Endothelial cell of umbilical vein (primary cell): ENCODE results near the gene SH3RF3. TPM values are rescaled to one million over a fixed set of nuclear protein-coding genes. Genes with fewer than 3 reads are reported as not detected.

Experiments used
- BruUV-seq: library from RNA; stranded (reverse); fragments of 400-500 nt; replicated peaks from 2 replicates; lab custom pipeline; 2021; lab: Mats Ljungman, UMichigan
- CTCF ChIA-PET: fragments of 300-600, 350-600 bp; sonication (Branson Sonifier 250); formaldehyde crosslinking; loops from one replicate; lab custom pipeline; 2021; ENCODE audit warnings: antibody characterized with exemption, inconsistent platforms; lab: Charles Lee
- POLR2A ChIA-PET: fragments of 300-600, 350-600 bp; sonication (Branson Sonifier 250); formaldehyde crosslinking; loops from one replicate; lab custom pipeline; 2021; ENCODE audit warnings: antibody characterized with exemption, inconsistent platforms; lab: Charles Lee
- DNase-seq: peaks from one replicate; pipeline ENCODE4 v3.0.0-alpha.2; 2011; ENCODE audit warnings: low read depth, low spot score
- FAIRE-seq: peaks from 2 replicates; lab custom pipeline; 2011; peaks lifted over from hg19 to GRCh38; lab: Jason Lieb, UNC
- H2AFZ ChIP-seq: 2 replicates; pipeline ENCODE4 v1.6.0; 2012; ENCODE audit warnings: low read depth, low read length, control low read depth, inconsistent platforms
- H3K27ac ChIP-seq: 2 replicates; pipeline ENCODE4 v1.5.1; 2011; ENCODE audit warnings: low read depth, mild to moderate bottlenecking, control low read depth, low read length, moderate library complexity; ENCODE audit not compliant: insufficient read depth
- H3K27me3 ChIP-seq, 2 experiments: 2 replicates each; pipeline versions ENCODE4 v1.6.0 to v1.6.1; 2011; ENCODE audit warnings: low read length in 2 of 2, mixed read lengths in 1 of 2; ENCODE audit not compliant: control insufficient read depth in 2 of 2, insufficient read depth in 2 of 2
- H3K36me3 ChIP-seq, 2 experiments: 2 replicates in 1 of 2; 3 replicates in 1 of 2; pipeline ENCODE4 v1.5.1; 2011; ENCODE audit warnings: low read length in 2 of 2, mild to moderate bottlenecking in 1 of 2, moderate library complexity in 1 of 2; ENCODE audit not compliant: control insufficient read depth in 2 of 2, insufficient read depth in 2 of 2; ENCODE audit errors: extremely low read depth in 1 of 2
- H3K4me1 ChIP-seq: 3 replicates; pipeline ENCODE4 v1.5.1; 2011; ENCODE audit warnings: mild to moderate bottlenecking, low read length; ENCODE audit not compliant: control insufficient read depth, insufficient read depth; ENCODE audit errors: extremely low read depth
- H3K4me2 ChIP-seq: 2 replicates; pipeline ENCODE4 v1.6.1; 2011; ENCODE audit warnings: low read length, control low read depth, mixed read lengths; ENCODE audit not compliant: insufficient read depth
- H3K4me3 ChIP-seq, 3 experiments: fragments of 200-600 bp in 1 of 3; sonication (generic), shearing (Covaris generic) in 1 of 3; replicated peaks in 1 of 3; 2 replicates each; pipeline ENCODE4 v1.5.1; 2011 to 2016; ENCODE audit warnings: control low read depth in 3 of 3, low read length in 3 of 3, mild to moderate bottlenecking in 2 of 3, inconsistent platforms in 1 of 3, low read depth in 1 of 3, moderate library complexity in 1 of 3; ENCODE audit not compliant: insufficient read depth in 1 of 3
- H3K79me2 ChIP-seq: 2 replicates; pipeline ENCODE4 v1.6.0; 2012; ENCODE audit warnings: low read length, inconsistent platforms; ENCODE audit not compliant: control insufficient read depth, insufficient read depth
- H3K9ac ChIP-seq: replicated peaks from 2 replicates; pipeline ENCODE3; 2011; ENCODE audit warnings: low read length, control low read depth; ENCODE audit not compliant: insufficient read depth; ENCODE audit errors: extremely low read depth
- H3K9me1 ChIP-seq: replicated peaks from 3 replicates; pipeline ENCODE4 v1.6.0; 2011; ENCODE audit warnings: mild to moderate bottlenecking, low read length; ENCODE audit not compliant: control insufficient read depth, insufficient read depth; ENCODE audit errors: extremely low read depth
- H3K9me3 ChIP-seq: replicated peaks from 2 replicates; pipeline ENCODE4 v1.5.1; 2012; ENCODE audit warnings: low read length, inconsistent platforms; ENCODE audit not compliant: control insufficient read depth, insufficient read depth
- H4K20me1 ChIP-seq: replicated peaks from 2 replicates; pipeline ENCODE3; 2011; ENCODE audit warnings: mild to moderate bottlenecking, low read length; ENCODE audit not compliant: control insufficient read depth, insufficient read depth; ENCODE audit errors: extremely low read depth
- EZH2 ChIP-seq: IDR thresholded peaks from 2 replicates; pipeline ENCODE4 v1.6.1; 2012; ENCODE audit warnings: borderline replicate concordance, low read depth, mild to moderate bottlenecking, moderate library complexity, low read length, inconsistent platforms; ENCODE audit not compliant: severe bottlenecking
- FOS ChIP-seq: IDR thresholded peaks from 2 replicates; pipeline ENCODE4 v1.6.1; 2011; ENCODE audit warnings: mild to moderate bottlenecking, low read length, moderate library complexity, borderline replicate concordance; ENCODE audit not compliant: insufficient read depth
- GATA2 ChIP-seq: IDR thresholded peaks from 2 replicates; pipeline ENCODE4 v1.7.0; 2011; ENCODE audit warnings: low read depth, mild to moderate bottlenecking, moderate library complexity, mixed read lengths, low read length; ENCODE audit not compliant: insufficient read length, insufficient read depth
- JUN ChIP-seq: IDR thresholded peaks from 2 replicates; pipeline ENCODE4 v1.6.1; 2011; ENCODE audit warnings: borderline replicate concordance, low read depth; ENCODE audit not compliant: insufficient read length, insufficient read depth
- MYC ChIP-seq: IDR thresholded peaks from one replicate; pipeline ENCODE4 v1.6.1; 2011; ENCODE audit warnings: mild to moderate bottlenecking, low read depth, low read length
- POLR2A ChIP-seq: IDR thresholded peaks from 2 replicates; pipeline ENCODE4 v1.6.1; 2012; ENCODE audit warnings: low read depth, mild to moderate bottlenecking, control low read depth, low read length
- POLR2AphosphoS5 ChIP-seq: IDR thresholded peaks from 2 replicates; pipeline ENCODE4 v1.6.1; 2012; ENCODE audit warnings: low read depth, mild to moderate bottlenecking, control low read depth, low read length, moderate library complexity; ENCODE audit not compliant: insufficient read depth
- dilution Hi-C: fragments of 300-500 bp; cut with MboI; formaldehyde crosslinking; loops from one replicate; pipeline ENCODE4 v1.15.0; 2019; ENCODE audit warnings: low sequenced_read_pairs; ENCODE audit not compliant: extremely low pct_ligation_motif_present
- intact Hi-C: fragments of 100-400 bp; cut with micrococcal nuclease; formaldehyde crosslinking; loops from one replicate; pipeline ENCODE4 v1.10.0; 2022
- polyA plus RNA-seq, 4 experiments: library from polyadenylated mRNA; depleted of rRNA in 3 of 4; stranded (reverse) in 3 of 4; unstranded in 1 of 4; fragments of >200 nt; gene quantifications; 2 replicates each; pipeline versions ENCODE4 v1.2.1 to v1.2.3, GENCODE V29; 2011 to 2012; ENCODE audit warnings: missing spikeins in 1 of 4
- total RNA-seq: library from RNA; stranded (reverse); gene quantifications from 2 replicates; pipeline ENCODE4 v1.2.3, GENCODE V29; 2021
- TF ChIP-seq, protein P1 (sequence below): IDR thresholded peaks from 2 replicates; pipeline ENCODE4 v1.6.1; 2011; ENCODE audit not compliant: insufficient read depth, insufficient read length
- TF ChIP-seq, protein P2 (sequence below), 2 donors: IDR thresholded peaks; 1 replicate in 1 of 2; 2 replicates in 1 of 2; pipeline ENCODE4 v1.5.1; 2011; ENCODE audit warnings: low read length in 2 of 2, mild to moderate bottlenecking in 2 of 2, moderate library complexity in 2 of 2, control low read depth in 1 of 2, inconsistent platforms in 1 of 2, low read depth in 1 of 2; ENCODE audit not compliant: insufficient read depth in 1 of 2; ENCODE audit errors: extremely low read depth in 1 of 2

SH3RF3 gene
- total and polyA plus RNA-seq, 2 donors (not counting 3 experiments of a cell fraction or from before 2014, with no cell fraction given): 3.8 to 14.7 TPM

DNA sequence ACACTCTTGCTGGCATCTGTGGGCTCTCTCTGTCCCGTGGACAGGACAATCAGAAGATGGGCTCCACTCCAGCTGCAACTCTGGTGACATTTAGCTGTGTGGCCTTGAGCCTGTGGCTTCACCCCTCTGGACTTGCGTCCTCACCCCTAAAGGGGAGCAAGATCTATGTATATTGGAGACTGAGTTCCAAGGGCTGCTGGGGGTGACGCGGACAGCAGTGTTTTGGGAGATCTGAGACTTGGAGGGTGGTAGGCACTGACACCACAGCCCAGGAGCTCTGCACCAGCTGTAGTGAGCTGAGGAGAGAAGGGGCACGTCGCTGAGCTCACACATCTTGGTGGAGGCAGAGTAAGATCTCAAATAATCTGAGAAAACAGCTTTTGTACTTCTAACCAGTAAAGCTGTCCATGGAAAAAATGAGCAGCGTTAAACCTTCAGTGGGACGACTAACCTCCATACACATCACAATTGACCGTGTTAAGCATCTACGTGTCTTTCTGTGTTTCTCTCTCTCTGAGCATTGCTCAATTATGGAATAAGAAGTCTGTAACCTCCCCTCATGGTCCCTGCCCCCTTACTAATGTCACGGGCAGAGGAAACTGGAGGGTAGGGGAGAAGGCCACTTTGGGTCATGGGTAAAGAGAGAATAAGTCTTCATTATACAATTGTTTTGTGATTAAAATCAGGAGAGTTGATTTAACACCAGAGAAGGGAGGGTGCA lies 85.8 kb downstream of the SH3RF3 start:
- Histone ChIP-seq H3K36me3 (no peaks in the 10 kb centered on the region), H3K4me3 (no peak overlapping the region), H4K20me1 (no peaks in the 10 kb centered on the region), H3K9me1 (no peaks in the 10 kb centered on the region), H2AFZ (no peak overlapping the region), H3K9me3 (no peaks in the 10 kb centered on the region), H3K27me3 (no peaks in the 10 kb centered on the region), H3K79me2 (peaks cover 7% of the 10 kb centered on the region), H3K9ac (no peak overlapping the region), H3K4me1 (peaks cover 21% of the 10 kb centered on the region), H3K4me2 (no peak overlapping the region), H3K27ac (no peak overlapping the region)
- intact Hi-C loops: loop anchor here (5.0 kb wide), 1 partner anchor 47 kb away; no protein-coding TSS in a partner anchor
- BruUV-seq: no TSS peak
- FAIRE-seq: no peak
- ChIA-PET POLR2A (no interaction called here), CTCF (interaction anchor here (1.3 to 3.5 kb wide), 2 partner anchors 11 to 23 kb away, joined by 4 to 12 read pairs; no protein-coding TSS in a partner anchor)
- dilution Hi-C loops: no loop called here
- TF ChIP-seq, protein P1, sequence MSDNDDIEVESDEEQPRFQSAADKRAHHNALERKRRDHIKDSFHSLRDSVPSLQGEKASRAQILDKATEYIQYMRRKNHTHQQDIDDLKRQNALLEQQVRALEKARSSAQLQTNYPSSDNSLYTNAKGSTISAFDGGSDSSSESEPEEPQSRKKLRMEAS: no peak
- TF ChIP-seq MYC (no peak), JUN (no peak), GATA2 (no peak), POLR2A (no peak), EZH2 (no peak), FOS (no peak), POLR2AphosphoS5 (no peak)
- TF ChIP-seq, protein P2, sequence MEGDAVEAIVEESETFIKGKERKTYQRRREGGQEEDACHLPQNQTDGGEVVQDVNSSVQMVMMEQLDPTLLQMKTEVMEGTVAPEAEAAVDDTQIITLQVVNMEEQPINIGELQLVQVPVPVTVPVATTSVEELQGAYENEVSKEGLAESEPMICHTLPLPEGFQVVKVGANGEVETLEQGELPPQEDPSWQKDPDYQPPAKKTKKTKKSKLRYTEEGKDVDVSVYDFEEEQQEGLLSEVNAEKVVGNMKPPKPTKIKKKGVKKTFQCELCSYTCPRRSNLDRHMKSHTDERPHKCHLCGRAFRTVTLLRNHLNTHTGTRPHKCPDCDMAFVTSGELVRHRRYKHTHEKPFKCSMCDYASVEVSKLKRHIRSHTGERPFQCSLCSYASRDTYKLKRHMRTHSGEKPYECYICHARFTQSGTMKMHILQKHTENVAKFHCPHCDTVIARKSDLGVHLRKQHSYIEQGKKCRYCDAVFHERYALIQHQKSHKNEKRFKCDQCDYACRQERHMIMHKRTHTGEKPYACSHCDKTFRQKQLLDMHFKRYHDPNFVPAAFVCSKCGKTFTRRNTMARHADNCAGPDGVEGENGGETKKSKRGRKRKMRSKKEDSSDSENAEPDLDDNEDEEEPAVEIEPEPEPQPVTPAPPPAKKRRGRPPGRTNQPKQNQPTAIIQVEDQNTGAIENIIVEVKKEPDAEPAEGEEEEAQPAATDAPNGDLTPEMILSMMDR (IDR thresholded peaks at IDR 0.05; ENCODE audit: extremely low read depth in 1 of 2, insufficient read depth in 1 of 2, low read depth in 1 of 2, low read length in 2 of 2): no peak
- no peak for DNase-seq
